Chondrocyte (in vitro differentiated cells): ENCODE results near the gene FTCD. TPM values are rescaled to one million over a fixed set of nuclear protein-coding genes. Genes with fewer than 3 reads are reported as not detected.
A peak's percentile ranks its signal among the peaks of the same experiment; 100 is the strongest.

ENCODE experiments used
- DNase-seq: peaks from one replicate; pipeline ENCODE4 v3.0.0; 2021; ENCODE audit warnings: mixed read lengths, low spot score
- H3K27ac Mint-ChIP-seq: one replicate; pipeline ENCODE4 v1.8.0; 2021; ENCODE audit warnings: mild to moderate bottlenecking, moderate library complexity, mixed read lengths; ENCODE audit not compliant: unreplicated experiment
- H3K27me3 Mint-ChIP-seq: 2 replicates; pipeline ENCODE4 v1.8.0; 2021; ENCODE audit warnings: low read depth, mixed read lengths
- H3K36me3 Mint-ChIP-seq: 2 replicates; pipeline ENCODE4 v1.8.0; 2021; ENCODE audit warnings: low read depth, mixed read lengths
- H3K4me1 Mint-ChIP-seq: 2 replicates; pipeline ENCODE4 v1.8.0; 2021; ENCODE audit warnings: low read depth, mild to moderate bottlenecking, mixed read lengths
- H3K4me3 Mint-ChIP-seq: one replicate; pipeline ENCODE4 v1.8.0; 2021; ENCODE audit warnings: mild to moderate bottlenecking, moderate library complexity, mixed read lengths; ENCODE audit not compliant: unreplicated experiment
- H3K9me3 Mint-ChIP-seq: 2 replicates; pipeline ENCODE4 v1.8.0; 2021; ENCODE audit warnings: low read depth, mixed read lengths
- CTCF ChIP-seq: fragments of 200-600 bp; sonication (generic); IDR thresholded peaks from 2 replicates; pipeline ENCODE4 v1.5.0; 2021; ENCODE audit warnings: antibody characterized with exemption, mild to moderate bottlenecking, moderate library complexity
- total RNA-seq: library from RNA; stranded (reverse); gene quantifications from 3 replicates; pipeline ENCODE4 v1.2.1, GENCODE V29; 2021

The FTCD gene
- total RNA-seq, 1 donor from 2014 or later: 1.7 TPM

GRCh38 chr21:46128933-46129571 is 26.3 kb downstream of the FTCD start:
- Mint-ChIP-seq H3K27me3 (no peaks in the 10 kb centered on the region), H3K27ac (peak overlapping the region; percentile 27), H3K36me3 (peaks cover 14% of the 10 kb centered on the region), H3K4me3 (no peak overlapping the region), H3K9me3 (no peaks in the 10 kb centered on the region), H3K4me1 (no peaks in the 10 kb centered on the region)
- no peak for TF ChIP-seq CTCF
- peak; percentile 89 for DNase-seq

- H3K27ac Mint-ChIP-seq: peak overlapping the region; percentile 27
- peak; percentile 86 for DNase-seq
Observed at GRCh38 chr21:46128106-46128932, 27.1 kb downstream of the FTCD start.

GRCh38 chr21:46127239-46128105 is 27.9 kb downstream of the FTCD start:
- H3K4me1 Mint-ChIP-seq: no peaks in the 10 kb centered on the region
- H3K36me3 Mint-ChIP-seq: peaks cover 23% of the 10 kb centered on the region
- H3K9me3 Mint-ChIP-seq: no peaks in the 10 kb centered on the region
- no peak overlapping the region for H3K4me3 Mint-ChIP-seq
- DNase-seq: peak; percentile 81
- H3K27me3 Mint-ChIP-seq: no peaks in the 10 kb centered on the region
- no peak overlapping the region for H3K27ac Mint-ChIP-seq
- no peak for TF ChIP-seq CTCF

More at GRCh38 chr21:46128106-46128932, 27.1 kb downstream of the FTCD start:
- H3K36me3 Mint-ChIP-seq: peaks cover 18% of the 10 kb centered on the region
- H3K27me3 Mint-ChIP-seq: no peaks in the 10 kb centered on the region
- H3K9me3 Mint-ChIP-seq: no peaks in the 10 kb centered on the region
- no peak for TF ChIP-seq CTCF
- no peaks in the 10 kb centered on the region for H3K4me1 Mint-ChIP-seq
- no peak overlapping the region for H3K4me3 Mint-ChIP-seq

- peaks cover 3% of the 10 kb centered on the region for H3K4me1 Mint-ChIP-seq
- no peak overlapping the region for H3K4me3 Mint-ChIP-seq
- H3K27ac Mint-ChIP-seq: no peak overlapping the region
- peaks cover 27% of the 10 kb centered on the region for H3K36me3 Mint-ChIP-seq
- peak; percentile 91 for DNase-seq
- no peaks in the 10 kb centered on the region for H3K27me3 Mint-ChIP-seq
- no peaks in the 10 kb centered on the region for H3K9me3 Mint-ChIP-seq
- no peak for TF ChIP-seq CTCF
Observed at GRCh38 chr21:46126309-46127238, 28.8 kb downstream of the FTCD start.
